ENCODE data around the gene OR14A2. TPM values are rescaled to one million over a fixed set of nuclear protein-coding genes. Genes with fewer than 3 reads are reported as not detected.

Gene OR14A2
- total RNA-seq, 1 donor = not detected

Other genes with a start within 250 kb of the OR14A2 start
- gene OR2C3, start 211.7 kb downstream of the OR14A2 start, total RNA-seq = 0.27 TPM
- 16.4 TPM for gene GCSAML, start 199.0 kb downstream of the OR14A2 start, total RNA-seq
- 0.27 TPM for gene OR2G2, start 159.8 kb downstream of the OR14A2 start, total RNA-seq
- 0.54 TPM for gene OR2G3, start 142.6 kb downstream of the OR14A2 start, total RNA-seq
- gene OR13G1, start 68.4 kb downstream of the OR14A2 start, total RNA-seq = not detected
- under 0.01 TPM for gene OR6F1, start 31.5 kb downstream of the OR14A2 start, total RNA-seq
- 0.81 TPM for gene OR14K1, start 9.5 kb downstream of the OR14A2 start, total RNA-seq
- not detected for gene OR1C1, start 12.4 kb upstream of the OR14A2 start, total RNA-seq
- gene OR14A16, start 76.0 kb upstream of the OR14A2 start, total RNA-seq = not detected
- under 0.01 TPM for gene OR11L1, start 93.8 kb upstream of the OR14A2 start, total RNA-seq
- 25.3 TPM for gene TRIM58, start 109.0 kb upstream of the OR14A2 start, total RNA-seq
- gene OR2W3, start 147.4 kb upstream of the OR14A2 start, total RNA-seq = 45.8 TPM
- gene OR2T8, start 172.1 kb upstream of the OR14A2 start, total RNA-seq = 1.6 TPM
- 0.27 TPM for gene OR2AJ1, start 176.7 kb upstream of the OR14A2 start, total RNA-seq
- 9.2 TPM for gene OR2L8, start 200.7 kb upstream of the OR14A2 start, total RNA-seq
- 3.2 TPM for gene OR2AK2, start 217.1 kb upstream of the OR14A2 start, total RNA-seq

Data from hematopoietic multipotent progenitor cell (in vitro differentiated cells).